HCT116 (cell line): ENCODE data around the gene NLRP7. TPM values are rescaled to one million over a fixed set of nuclear protein-coding genes. Genes with fewer than 3 reads are reported as not detected.
"Not testable (repeated sequence)": the region's sequence is repeated elsewhere in the genome, so short reads cannot be mapped to it uniquely, and the experiment has no call there.

Source experiments
- ATAC-seq: fragments of 200-7000 bp; cut with Tn5 transposase; 2 replicates; pipeline ENCODE4 v1.9.1; 2020; ENCODE audit warnings: mild to moderate bottlenecking, moderate library complexity
- BruUV-seq: library from RNA; stranded (reverse); fragments of 400-500 nt; replicated peaks from 2 replicates; lab custom pipeline; 2021; lab: Mats Ljungman, UMichigan
- CTCF ChIA-PET: fragments of 300-600 bp; sonication (Branson Sonifier 250); formaldehyde crosslinking; loops from one replicate; lab custom pipeline; 2021; ENCODE audit warnings: antibody characterized with exemption; lab: Charles Lee
- POLR2A ChIA-PET: fragments of 300-600, 350-600 bp; sonication (Branson Sonifier 250); formaldehyde crosslinking; loops from one replicate; lab custom pipeline; 2021; ENCODE audit warnings: antibody characterized with exemption; lab: Charles Lee
- RAD21 ChIA-PET, 2 experiments: fragments of 300-600 bp; sonication (Branson Sonifier 250); formaldehyde crosslinking; loops; one replicate each; lab custom pipeline; 2023; ENCODE audit warnings: low total read pairs in 2 of 2; ENCODE audit not compliant: uncharacterized antibody in 2 of 2, unreplicated experiment in 2 of 2, low non-redundant PET in 1 of 2; lab: Charles Lee
- DNase-seq: peaks from one replicate; pipeline ENCODE4 v3.0.0-alpha.2; 2010; ENCODE audit warnings: low read depth, low spot score
- H2AFZ ChIP-seq: fragments of 200-600 bp; shearing (Covaris generic), sonication (generic); 2 replicates; pipeline ENCODE4 v1.6.1; 2017; ENCODE audit warnings: low read depth, mixed run types, mixed read lengths, antibody characterized with exemption, low read length; ENCODE audit not compliant: poor library complexity, severe bottlenecking
- H3K27ac ChIP-seq: 2 replicates; pipeline ENCODE4 v1.5.1; 2012; ENCODE audit warnings: low read depth, low read length
- H3K27me3 ChIP-seq: fragments of 200-600 bp; sonication (generic); 2 replicates; pipeline ENCODE4 v1.6.1; 2016; ENCODE audit warnings: mixed run types, low read length, mixed read lengths; ENCODE audit not compliant: insufficient read depth
- H3K36me3 ChIP-seq, 2 experiments: fragments of 200-500 bp in 1 of 2; fragments of 200-600 bp in 1 of 2; sonication (Bioruptor generic) in 1 of 2; sonication (generic) in 1 of 2; 2 replicates each; pipeline versions ENCODE4 v1.5.1 to v1.6.1; 2014 to 2016; ENCODE audit warnings: low read length in 2 of 2, inconsistent platforms in 1 of 2, mixed read lengths in 1 of 2, mixed run types in 1 of 2; ENCODE audit not compliant: insufficient read depth in 2 of 2, control insufficient read depth in 1 of 2
- H3K4me1 ChIP-seq, 2 experiments: fragments of 200-600 bp in 1 of 2; sonication (generic) in 1 of 2; 2 replicates each; pipeline versions ENCODE4 v1.5.1 to v1.6.1; 2012 to 2017; ENCODE audit warnings: low read length in 2 of 2, inconsistent platforms in 1 of 2, mild to moderate bottlenecking in 1 of 2, mixed read lengths in 1 of 2, mixed run types in 1 of 2, moderate library complexity in 1 of 2; ENCODE audit not compliant: insufficient read depth in 2 of 2, control insufficient read depth in 1 of 2
- H3K4me2 ChIP-seq: fragments of 200-600 bp; sonication (generic); 2 replicates; pipeline ENCODE4 v1.6.1; 2017; ENCODE audit warnings: mixed run types, low read length, mixed read lengths
- H3K4me3 ChIP-seq, 2 experiments: fragments of 200-600 bp in 1 of 2; sonication (generic) in 1 of 2; replicated peaks in 1 of 2; 2 replicates each; pipeline ENCODE4 v1.5.1; 2011 to 2016; ENCODE audit warnings: low read length in 2 of 2, control low read depth in 1 of 2, low read depth in 1 of 2, mild to moderate bottlenecking in 1 of 2, mixed read lengths in 1 of 2, mixed run types in 1 of 2
- H3K79me2 ChIP-seq: fragments of 200-600 bp; sonication (generic); 2 replicates; pipeline ENCODE4 v1.6.1; 2017; ENCODE audit warnings: mild to moderate bottlenecking, mixed run types, low read length, moderate library complexity, mixed read lengths; ENCODE audit not compliant: insufficient read depth
- H3K9ac ChIP-seq: fragments of 200-600 bp; sonication (generic); 2 replicates; pipeline ENCODE4 v1.6.1; 2016; ENCODE audit warnings: low read length, mixed read lengths
- H3K9me2 ChIP-seq: fragments of 200-600 bp; sonication (generic), shearing (Covaris generic); 2 replicates; pipeline ENCODE4 v1.6.1; 2017; ENCODE audit warnings: mixed run types, mild to moderate bottlenecking, moderate library complexity; ENCODE audit not compliant: insufficient read depth
- H3K9me3 ChIP-seq, 2 experiments: fragments of 200-500 bp in 1 of 2; fragments of 200-600 bp in 1 of 2; sonication (Bioruptor generic) in 1 of 2; sonication (generic) in 1 of 2; 2 replicates each; pipeline ENCODE4 v1.6.1; 2014 to 2017; ENCODE audit warnings: low read length in 2 of 2, mixed read lengths in 2 of 2, inconsistent platforms in 1 of 2, low read depth in 1 of 2, mild to moderate bottlenecking in 1 of 2, mixed run types in 1 of 2, moderate library complexity in 1 of 2; ENCODE audit not compliant: control insufficient read depth in 1 of 2, insufficient read depth in 1 of 2
- H4K20me1 ChIP-seq: fragments of 200-600 bp; sonication (generic), shearing (Covaris generic); 2 replicates; pipeline ENCODE4 v1.6.1; 2017; ENCODE audit warnings: mixed run types, mild to moderate bottlenecking, moderate library complexity; ENCODE audit not compliant: insufficient read depth
- intact Hi-C: fragments of 100-400 bp; cut with micrococcal nuclease; formaldehyde crosslinking; loops from 2 replicates; pipeline ENCODE4 v1.10.0; 2022
- total RNA-seq: library from RNA; stranded (reverse); gene quantifications from one replicate; pipeline ENCODE4 v1.2.1, GENCODE V29; 2021; ENCODE audit not compliant: unreplicated experiment

NLRP7 gene
- total RNA-seq, 1 experiment from 2014 or later = not detected

GRCh38 chr19:54901153-54901552 lies 46.2 kb downstream of the NLRP7 start:
- CTCF ChIA-PET, intact Hi-C loops: not testable (repeated sequence)

GRCh38 chr19:54899646-54900045 lies 47.7 kb downstream of the NLRP7 start:
- CTCF ChIA-PET, intact Hi-C loops, BruUV-seq, H3K9me3 ChIP-seq, DNase-seq, H3K9me2 ChIP-seq, H3K27ac ChIP-seq, H3K4me1 ChIP-seq, POLR2A ChIA-PET, H3K4me3 ChIP-seq, H2AFZ ChIP-seq, ATAC-seq, H3K4me2 ChIP-seq, H3K36me3 ChIP-seq, H3K27me3 ChIP-seq, H3K9ac ChIP-seq, H3K79me2 ChIP-seq, RAD21 ChIA-PET, H4K20me1 ChIP-seq: not testable (repeated sequence)

More at GRCh38 chr19:54901153-54901552, 46.2 kb downstream of the NLRP7 start:
- ATAC-seq, H3K9ac ChIP-seq, H3K9me2 ChIP-seq, H3K79me2 ChIP-seq, RAD21 ChIA-PET, H3K27ac ChIP-seq, H4K20me1 ChIP-seq, POLR2A ChIA-PET, H3K4me1 ChIP-seq, H3K4me3 ChIP-seq, H3K4me2 ChIP-seq, BruUV-seq, H3K9me3 ChIP-seq, DNase-seq, H3K36me3 ChIP-seq, H2AFZ ChIP-seq, H3K27me3 ChIP-seq: not testable (repeated sequence)

GRCh38 chr19:54898685-54899084 lies 48.6 kb downstream of the NLRP7 start:
- H3K4me2 ChIP-seq, H3K4me3 ChIP-seq, ATAC-seq, H3K27ac ChIP-seq, H3K79me2 ChIP-seq, H3K9ac ChIP-seq, H3K27me3 ChIP-seq, H2AFZ ChIP-seq, H3K4me1 ChIP-seq, BruUV-seq, H3K36me3 ChIP-seq, RAD21 ChIA-PET, POLR2A ChIA-PET, H3K9me3 ChIP-seq, DNase-seq, intact Hi-C loops, H3K9me2 ChIP-seq, H4K20me1 ChIP-seq: not testable (repeated sequence)
- CTCF ChIA-PET = interaction anchor here (1.2 kb wide), 1 partner anchor 224 kb away, joined by 3 read pairs; no protein-coding TSS in a partner anchor
